PC-3 (cell line): ENCODE results near the gene CAMK4. TPM values are rescaled to one million over a fixed set of nuclear protein-coding genes. Genes with fewer than 3 reads are reported as not detected.
A peak's percentile ranks its signal among the peaks of the same experiment; 100 is the strongest.

Experiments
- ATAC-seq: fragments of 200-7000 bp; cut with Tn5 transposase; 2 replicates; pipeline ENCODE4 v1.9.1; 2020; ENCODE audit warnings: mild to moderate bottlenecking, moderate library complexity
- BruUV-seq: library from RNA; stranded (reverse); fragments of 400-500 nt; replicated peaks from 2 replicates; lab custom pipeline; 2021; lab: Mats Ljungman, UMichigan
- CTCF ChIA-PET: fragments of 300-600 bp; sonication (Branson Sonifier 250); formaldehyde crosslinking; loops from one replicate; lab custom pipeline; 2022; ENCODE audit warnings: antibody characterized with exemption; lab: Charles Lee
- POLR2A ChIA-PET: fragments of 300-600 bp; sonication (Branson Sonifier 250); formaldehyde crosslinking; loops from one replicate; lab custom pipeline; 2022; ENCODE audit warnings: antibody characterized with exemption; ENCODE audit not compliant: unreplicated experiment; lab: Charles Lee
- DNase-seq: peaks from one replicate; pipeline ENCODE4 v3.0.0-alpha.2; 2015
- H2AFZ ChIP-seq: fragments of 300-600 bp; sonication (generic); 2 replicates; pipeline ENCODE4 v1.6.0; 2016; ENCODE audit warnings: antibody characterized with exemption, low read length
- H3F3A ChIP-seq: fragments of 300-600 bp; sonication (generic); one replicate; pipeline ENCODE4 v1.6.0; 2017; ENCODE audit warnings: antibody characterized with exemption, low read length, control low read depth, mild to moderate bottlenecking; ENCODE audit not compliant: unreplicated experiment
- H3K27ac ChIP-seq: fragments of 300-600 bp; sonication (generic); 2 replicates; pipeline ENCODE4 v1.5.1; 2016; ENCODE audit warnings: mild to moderate bottlenecking, low read length
- H3K27me3 ChIP-seq: fragments of 300-600 bp; sonication (generic); 2 replicates; pipeline ENCODE4 v1.6.1; 2016; ENCODE audit warnings: low read length, mixed read lengths
- H3K36me3 ChIP-seq: fragments of 300-600 bp; sonication (generic); 2 replicates; pipeline ENCODE4 v1.6.1; 2016; ENCODE audit warnings: low read depth, mixed run types, low read length, mixed read lengths
- H3K4me1 ChIP-seq: fragments of 300-600 bp; sonication (generic); 2 replicates; pipeline ENCODE4 v1.5.1; 2016; ENCODE audit warnings: low read length; ENCODE audit not compliant: insufficient read depth
- H3K4me2 ChIP-seq: fragments of 300-600 bp; sonication (generic); 2 replicates; pipeline ENCODE4 v1.6.0; 2016; ENCODE audit warnings: low read length
- H3K4me3 ChIP-seq: fragments of 300-600 bp; sonication (generic); 2 replicates; pipeline ENCODE4 v1.5.1; 2016; ENCODE audit warnings: mild to moderate bottlenecking, low read length, mixed read lengths
- H3K79me2 ChIP-seq: fragments of 300-600 bp; sonication (generic); 2 replicates; pipeline ENCODE4 v1.6.1; 2017; ENCODE audit warnings: low read length, mixed read lengths
- H3K9ac ChIP-seq: fragments of 300-600 bp; sonication (generic); 2 replicates; pipeline ENCODE4 v1.6.0; 2016; ENCODE audit warnings: mild to moderate bottlenecking, low read length
- H3K9me2 ChIP-seq: fragments of 300-600 bp; sonication (generic); replicated peaks from 2 replicates; pipeline ENCODE4 v1.6.1; 2016; ENCODE audit warnings: mixed run types, low read length, mixed read lengths
- H3K9me3 ChIP-seq: fragments of 300-600 bp; sonication (generic); 2 replicates; pipeline ENCODE4 v1.6.1; 2016; ENCODE audit warnings: low read length, mixed read lengths
- H4K20me1 ChIP-seq: fragments of 300-600 bp; sonication (generic); 2 replicates; pipeline ENCODE4 v1.6.1; 2016; ENCODE audit warnings: low read length, mixed read lengths
- CTCF ChIP-seq: fragments of 300-600 bp; sonication (generic); conservative IDR thresholded peaks from 2 replicates; pipeline ENCODE4 v1.5.1; 2017; ENCODE audit warnings: antibody characterized with exemption, low read depth, mild to moderate bottlenecking, low read length
- EZH2 ChIP-seq: fragments of 300-600 bp; sonication (generic); IDR thresholded peaks from one replicate; pipeline ENCODE4 v1.6.1; 2017; ENCODE audit warnings: antibody characterized with exemption, mild to moderate bottlenecking, low read length; ENCODE audit not compliant: unreplicated experiment
- EZH2phosphoT487 ChIP-seq: fragments of 300-600 bp; sonication (generic); IDR thresholded peaks from 2 replicates; pipeline ENCODE4 v1.6.1; 2018; ENCODE audit warnings: mild to moderate bottlenecking, antibody characterized with exemption, low read length, borderline replicate concordance
- intact Hi-C: fragments of 100-400 bp; cut with micrococcal nuclease; formaldehyde crosslinking; loops from 2 replicates; pipeline ENCODE4 v1.9.0; 2023
- total RNA-seq: library from RNA; depleted of rRNA; stranded (reverse); fragments of >200 nt; gene quantifications from 2 replicates; pipeline ENCODE4 v1.2.3, GENCODE V29; 2014

The CAMK4 gene
- total RNA-seq, 1 experiment from 2014 or later, result 0.55 TPM

- CTCF ChIA-PET, result no interaction called here
- intact Hi-C loops, result no loop called here
Measured at GRCh38 chr5:111472096-111472495, 247.9 kb downstream of the CAMK4 start.

GRCh38 chr5:111472579-111472978, 248.4 kb downstream of the CAMK4 start:
- ATAC-seq (no peak), DNase-seq (no peak)
- no TSS peak for BruUV-seq
- no peaks in the 10 kb centered on the region for H3K4me1 ChIP-seq
- TF ChIP-seq EZH2, result no peak
- TF ChIP-seq EZH2phosphoT487, result no peak
- no peak for TF ChIP-seq CTCF
- H3K4me3 ChIP-seq, result no peak overlapping the region
- ChIA-PET CTCF (no interaction called here), POLR2A (no interaction called here)
- H3K9ac ChIP-seq, result no peak overlapping the region
- no peaks in the 10 kb centered on the region for H3K9me3 ChIP-seq
- no peak overlapping the region for H3K27ac ChIP-seq
- H3K36me3 ChIP-seq, result no peaks in the 10 kb centered on the region
- H3K79me2 ChIP-seq, result no peaks in the 10 kb centered on the region
- H3K9me2 ChIP-seq, result no peaks in the 10 kb centered on the region
- H4K20me1 ChIP-seq, result no peaks in the 10 kb centered on the region
- H3K27me3 ChIP-seq, result peaks cover 9% of the 10 kb centered on the region
- intact Hi-C loops, result no loop called here
- no peaks in the 10 kb centered on the region for H3F3A ChIP-seq
- H3K4me2 ChIP-seq, result no peak overlapping the region
- H2AFZ ChIP-seq, result no peak overlapping the region

More at GRCh38 chr5:111472096-111472495, 247.9 kb downstream of the CAMK4 start:
- H3K36me3 ChIP-seq, result no peaks in the 10 kb centered on the region
- no peak overlapping the region for H3K9ac ChIP-seq
- POLR2A ChIA-PET, result no interaction called here
- H3K79me2 ChIP-seq, result no peaks in the 10 kb centered on the region
- no peaks in the 10 kb centered on the region for H3K9me3 ChIP-seq
- ATAC-seq (no peak), DNase-seq (no peak)
- no peaks in the 10 kb centered on the region for H3K4me1 ChIP-seq
- no peak overlapping the region for H2AFZ ChIP-seq
- no peaks in the 10 kb centered on the region for H3K9me2 ChIP-seq
- no peak overlapping the region for H3K4me2 ChIP-seq
- H3K4me3 ChIP-seq, result no peak overlapping the region
- BruUV-seq, result no TSS peak
- H3F3A ChIP-seq, result no peaks in the 10 kb centered on the region
- no peak overlapping the region for H3K27ac ChIP-seq
- H3K27me3 ChIP-seq, result peaks cover 9% of the 10 kb centered on the region
- no peaks in the 10 kb centered on the region for H4K20me1 ChIP-seq
- TF ChIP-seq CTCF, result no peak

GRCh38 chr5:111478266-111478665, 254.1 kb downstream of the CAMK4 start:
- TF ChIP-seq EZH2phosphoT487, result no peak
- TF ChIP-seq EZH2, result no peak
- TF ChIP-seq CTCF, result peak; percentile 33; the same call in 1 of the 2 replicates
- H3K27me3 ChIP-seq, result peaks cover 9% of the 10 kb centered on the region; the same call in 1 of the 2 replicates
- no peaks in the 10 kb centered on the region for H3F3A ChIP-seq
- ChIA-PET CTCF (interaction anchor here (0.8 kb wide), 1 partner anchor 35 kb away, joined by 3 read pairs; no protein-coding TSS in a partner anchor), POLR2A (no interaction called here)
- H3K27ac ChIP-seq, result no peak overlapping the region
- no peaks in the 10 kb centered on the region for H3K4me1 ChIP-seq
- H2AFZ ChIP-seq, result no peak overlapping the region
- no peaks in the 10 kb centered on the region for H3K79me2 ChIP-seq
- H3K4me3 ChIP-seq, result no peak overlapping the region
- no peaks in the 10 kb centered on the region for H3K36me3 ChIP-seq
- H3K4me2 ChIP-seq, result no peak overlapping the region
- intact Hi-C loops, result loop anchor here (1.0 kb wide), 1 partner anchor 320 kb away; no protein-coding TSS in a partner anchor
- ATAC-seq, result no peak
- no peaks in the 10 kb centered on the region for H3K9me3 ChIP-seq
- BruUV-seq, result no TSS peak
- H4K20me1 ChIP-seq, result no peaks in the 10 kb centered on the region
- no peak for DNase-seq
- no peaks in the 10 kb centered on the region for H3K9me2 ChIP-seq
- H3K9ac ChIP-seq, result no peak overlapping the region
